DOHH2 (cell line): ENCODE measurements around the gene ARHGDIB.

ENCODE experiments used
- H3F3A ChIP-seq: fragments of 200-600 bp; sonication (generic), shearing (Covaris generic); 2 replicates; pipeline ENCODE4 v1.6.0; 2016; ENCODE audit warnings: antibody characterized with exemption, mild to moderate bottlenecking; ENCODE audit not compliant: control insufficient read depth, insufficient read depth
- H3K27ac ChIP-seq: fragments of 200-600 bp; sonication (generic); 2 replicates; pipeline ENCODE4 v1.5.1; 2014; ENCODE audit warnings: low read depth, mild to moderate bottlenecking, low read length, moderate library complexity
- H3K27me3 ChIP-seq: fragments of 200-600 bp; sonication (generic); 2 replicates; pipeline ENCODE4 v1.6.1; 2014; ENCODE audit warnings: mild to moderate bottlenecking, low read length, mixed read lengths; ENCODE audit not compliant: control insufficient read depth
- H3K36me3 ChIP-seq: fragments of 200-600 bp; sonication (generic); 2 replicates; pipeline ENCODE4 v1.6.1; 2014; ENCODE audit warnings: mild to moderate bottlenecking, low read length, moderate library complexity, mixed read lengths; ENCODE audit not compliant: control insufficient read depth
- H3K4me1 ChIP-seq: fragments of 200-600 bp; sonication (generic); 2 replicates; pipeline ENCODE4 v1.6.1; 2014; ENCODE audit warnings: mild to moderate bottlenecking, low read length, mixed read lengths; ENCODE audit not compliant: control insufficient read depth
- H3K4me2 ChIP-seq: fragments of 200-600 bp; sonication (generic); 2 replicates; pipeline ENCODE4 v1.6.0; 2014; ENCODE audit warnings: mild to moderate bottlenecking, low read length, moderate library complexity
- H3K4me3 ChIP-seq: fragments of 200-600 bp; sonication (generic); 2 replicates; pipeline ENCODE4 v1.5.1; 2014; ENCODE audit warnings: mild to moderate bottlenecking, low read length, mixed read lengths
- H3K79me2 ChIP-seq: fragments of 200-600 bp; sonication (generic); 2 replicates; pipeline ENCODE4 v1.6.1; 2014; ENCODE audit warnings: mild to moderate bottlenecking, low read length, mixed read lengths; ENCODE audit not compliant: control insufficient read depth
- H3K9me2 ChIP-seq: fragments of 200-600 bp; sonication (generic); replicated peaks from 2 replicates; pipeline ENCODE4 v1.6.1; 2014; ENCODE audit warnings: mild to moderate bottlenecking, low read length, mixed read lengths; ENCODE audit not compliant: control insufficient read depth
- H3K9me3 ChIP-seq: fragments of 200-600 bp; sonication (generic); 2 replicates; pipeline ENCODE4 v1.6.1; 2014; ENCODE audit warnings: antibody characterized with exemption, low read length, mixed read lengths; ENCODE audit not compliant: control insufficient read depth, insufficient read depth
- H4K20me1 ChIP-seq: fragments of 200-600 bp; sonication (generic); 2 replicates; pipeline ENCODE4 v1.6.0; 2014; ENCODE audit warnings: low read depth, mild to moderate bottlenecking, antibody characterized with exemption, low read length, moderate library complexity; ENCODE audit not compliant: control insufficient read depth, insufficient read depth
- EZH2phosphoT487 ChIP-seq: fragments of 200-600 bp; sonication (generic); IDR thresholded peaks from 2 replicates; pipeline ENCODE4 v1.6.1; 2017; ENCODE audit warnings: borderline replicate concordance, mild to moderate bottlenecking, antibody characterized with exemption, low read length, moderate library complexity, mixed read lengths
- TF ChIP-seq, protein P1 (sequence below): fragments of 200-600 bp; sonication (generic); IDR thresholded peaks from one replicate; pipeline ENCODE4 v1.5.1; 2014; ENCODE audit warnings: antibody characterized with exemption, mild to moderate bottlenecking, low read depth, low read length; ENCODE audit not compliant: poor library complexity, severe bottlenecking

ARHGDIB gene

DNA sequence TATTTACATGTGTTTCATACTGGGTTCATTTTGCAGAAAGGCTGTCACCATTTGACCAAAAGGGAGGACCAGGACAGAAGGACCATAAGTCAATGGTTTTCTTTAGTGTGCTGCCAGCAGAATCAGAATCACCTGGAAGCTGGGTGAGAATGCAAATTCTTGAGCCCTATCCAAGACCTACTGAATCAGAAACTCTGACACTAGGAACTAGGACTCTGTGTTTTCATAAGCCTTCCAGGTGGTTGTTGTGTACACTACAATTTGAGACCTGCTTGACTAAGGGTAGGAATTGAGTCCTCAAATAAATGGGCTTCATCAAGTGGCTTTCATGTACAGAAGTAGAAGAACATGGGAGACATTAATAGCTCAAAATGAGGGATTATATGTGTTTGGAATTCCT, 43.7 kb upstream of the ARHGDIB start:
- Histone ChIP-seq H4K20me1 (no peaks in the 10 kb centered on the region), H3K27me3 (peaks cover 32% of the 10 kb centered on the region), H3K9me2 (no peaks in the 10 kb centered on the region), H3F3A (no peaks in the 10 kb centered on the region), H3K4me1 (0 out of 2 replicates have a peak, but pooled peaks cover 7% of the 10 kb centered on the region), H3K4me2 (no peak overlapping the region), H3K27ac (no peak overlapping the region), H3K4me3 (no peak overlapping the region), H3K79me2 (no peaks in the 10 kb centered on the region), H3K9me3 (no peaks in the 10 kb centered on the region), H3K36me3 (no peaks in the 10 kb centered on the region)
- TF ChIP-seq, protein P1, sequence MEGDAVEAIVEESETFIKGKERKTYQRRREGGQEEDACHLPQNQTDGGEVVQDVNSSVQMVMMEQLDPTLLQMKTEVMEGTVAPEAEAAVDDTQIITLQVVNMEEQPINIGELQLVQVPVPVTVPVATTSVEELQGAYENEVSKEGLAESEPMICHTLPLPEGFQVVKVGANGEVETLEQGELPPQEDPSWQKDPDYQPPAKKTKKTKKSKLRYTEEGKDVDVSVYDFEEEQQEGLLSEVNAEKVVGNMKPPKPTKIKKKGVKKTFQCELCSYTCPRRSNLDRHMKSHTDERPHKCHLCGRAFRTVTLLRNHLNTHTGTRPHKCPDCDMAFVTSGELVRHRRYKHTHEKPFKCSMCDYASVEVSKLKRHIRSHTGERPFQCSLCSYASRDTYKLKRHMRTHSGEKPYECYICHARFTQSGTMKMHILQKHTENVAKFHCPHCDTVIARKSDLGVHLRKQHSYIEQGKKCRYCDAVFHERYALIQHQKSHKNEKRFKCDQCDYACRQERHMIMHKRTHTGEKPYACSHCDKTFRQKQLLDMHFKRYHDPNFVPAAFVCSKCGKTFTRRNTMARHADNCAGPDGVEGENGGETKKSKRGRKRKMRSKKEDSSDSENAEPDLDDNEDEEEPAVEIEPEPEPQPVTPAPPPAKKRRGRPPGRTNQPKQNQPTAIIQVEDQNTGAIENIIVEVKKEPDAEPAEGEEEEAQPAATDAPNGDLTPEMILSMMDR, result no peak
- TF ChIP-seq EZH2phosphoT487, result no peak

DNA sequence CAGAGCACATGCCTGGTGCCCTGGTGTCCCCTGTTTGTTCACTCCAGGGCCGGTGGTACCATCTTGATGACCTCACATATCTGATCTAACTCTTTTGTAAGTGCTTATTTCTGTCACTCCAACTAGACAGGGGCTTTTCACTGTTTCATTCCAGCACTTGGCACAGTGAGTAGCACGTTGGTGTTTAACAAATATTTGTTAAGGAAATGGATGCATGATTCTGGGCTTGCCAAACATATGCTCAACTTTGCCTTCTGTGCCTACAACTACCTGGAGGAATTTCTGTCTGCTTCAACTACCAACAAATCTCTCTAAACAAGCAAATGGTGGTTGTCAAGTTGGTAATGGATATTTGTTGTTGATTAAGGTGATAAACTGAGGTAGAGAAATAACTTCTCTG, 43.0 kb upstream of the ARHGDIB start:
- H3K27me3 ChIP-seq, result peaks cover 36% of the 10 kb centered on the region
- H3F3A ChIP-seq, result no peaks in the 10 kb centered on the region
- H3K9me2 ChIP-seq, result no peaks in the 10 kb centered on the region
- no peak overlapping the region for H3K4me2 ChIP-seq
- no peak overlapping the region for H3K4me3 ChIP-seq
- no peaks in the 10 kb centered on the region for H3K36me3 ChIP-seq
- H4K20me1 ChIP-seq, result no peaks in the 10 kb centered on the region
- 0 out of 2 replicates have a peak, but pooled peaks cover 7% of the 10 kb centered on the region for H3K4me1 ChIP-seq
- TF ChIP-seq, protein P1, result no peak
- no peak for TF ChIP-seq EZH2phosphoT487
- no peaks in the 10 kb centered on the region for H3K9me3 ChIP-seq
- H3K27ac ChIP-seq, result no peak overlapping the region
- no peaks in the 10 kb centered on the region for H3K79me2 ChIP-seq

DNA sequence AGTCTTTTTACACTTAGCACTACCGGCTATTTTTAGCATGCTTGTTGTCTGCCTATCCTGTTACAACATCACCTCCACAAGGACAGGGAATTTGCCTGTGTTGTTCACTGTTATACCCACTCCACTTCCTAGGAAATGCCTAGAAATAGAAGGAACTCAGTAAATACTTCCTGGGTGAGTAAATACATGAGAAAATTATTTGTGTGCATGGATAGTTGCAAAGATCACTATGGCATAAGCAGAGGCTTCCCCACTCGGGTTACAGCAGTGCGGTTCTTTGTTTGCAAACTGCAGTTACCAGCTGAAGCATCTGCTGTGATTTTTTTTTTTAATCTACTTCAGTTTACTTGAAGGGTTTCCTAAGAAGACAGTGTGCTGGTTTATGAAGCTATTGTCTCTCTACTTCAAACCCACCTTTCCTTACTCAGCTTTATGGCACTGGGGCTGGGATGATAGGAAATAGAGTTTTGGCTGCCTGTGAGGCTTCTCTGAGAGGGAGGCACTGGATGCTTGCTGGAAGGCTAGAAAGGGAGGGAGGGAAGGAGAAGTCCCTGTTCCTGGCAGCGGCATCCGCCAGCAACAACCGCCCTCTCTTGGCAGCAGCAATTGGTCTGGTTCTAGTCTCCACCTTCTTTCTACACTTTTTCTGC, 40.5 kb upstream of the ARHGDIB start:
- Histone ChIP-seq H3K4me3 (no peak overlapping the region), H4K20me1 (no peaks in the 10 kb centered on the region), H3K36me3 (no peaks in the 10 kb centered on the region), H3K27me3 (peaks cover 28% of the 10 kb centered on the region), H3K4me2 (no peak overlapping the region), H3K9me2 (no peaks in the 10 kb centered on the region), H3K4me1 (0 out of 2 replicates have a peak, but pooled peaks cover 7% of the 10 kb centered on the region), H3F3A (no peaks in the 10 kb centered on the region), H3K27ac (no peak overlapping the region), H3K79me2 (no peaks in the 10 kb centered on the region), H3K9me3 (no peaks in the 10 kb centered on the region)
- TF ChIP-seq, protein P1, result no peak
- TF ChIP-seq EZH2phosphoT487, result no peak
